H1 (cell line): ENCODE results near the gene SNHG17. TPM values are rescaled to one million over a fixed set of nuclear protein-coding genes. Genes with fewer than 3 reads are reported as not detected.

Source experiments
- CTCF ChIA-PET: fragments of 300-600 bp; sonication (Branson Sonifier 250); formaldehyde crosslinking; loops from one replicate; lab custom pipeline; 2021; ENCODE audit not compliant: partially characterized antibody; lab: Charles Lee
- POLR2A ChIA-PET: fragments of 300-600 bp; sonication (Branson Sonifier 250); formaldehyde crosslinking; loops from one replicate; lab custom pipeline; 2021; ENCODE audit warnings: inconsistent platforms; ENCODE audit not compliant: partially characterized antibody; lab: Charles Lee
- DNase-seq, 2 experiments: peaks; one replicate each; pipeline versions ENCODE4 v3.0.0 to v3.0.0-alpha.2; 2010 to 2022; ENCODE audit warnings: low spot score in 2 of 2, low read depth in 1 of 2, mixed read lengths in 1 of 2
- FAIRE-seq: peaks from 2 replicates; lab custom pipeline; 2011; peaks lifted over from hg19 to GRCh38; lab: Jason Lieb, UNC
- H2AFZ ChIP-seq: 2 replicates; pipeline ENCODE4 v1.8.1; 2012; ENCODE audit warnings: low read length, inconsistent platforms
- H2AK5ac ChIP-seq: 2 replicates; pipeline ENCODE4 v1.6.1; 2013; ENCODE audit warnings: low read depth, low read length
- H2BK120ac ChIP-seq: replicated peaks from 2 replicates; pipeline ENCODE3; 2013; ENCODE audit warnings: low read depth, low read length, inconsistent platforms
- H2BK12ac ChIP-seq: 2 replicates; pipeline ENCODE4 v1.6.1; 2013; ENCODE audit warnings: low read depth, low read length
- H2BK15ac ChIP-seq: 2 replicates; pipeline ENCODE4 v1.6.1; 2013; ENCODE audit warnings: low read length
- H2BK20ac ChIP-seq: 2 replicates; pipeline ENCODE4 v1.6.1; 2013; ENCODE audit warnings: low read length
- H2BK5ac ChIP-seq: 2 replicates; pipeline ENCODE4 v1.6.1; 2013; ENCODE audit warnings: low read depth, low read length
- H3K14ac ChIP-seq: 2 replicates; pipeline ENCODE4 v1.6.1; 2013; ENCODE audit warnings: inconsistent platforms; ENCODE audit not compliant: insufficient read length
- H3K18ac ChIP-seq: 2 replicates; pipeline ENCODE4 v1.6.1; 2013; ENCODE audit warnings: low read length; ENCODE audit errors: extremely low read depth
- H3K23ac ChIP-seq: 2 replicates; pipeline ENCODE4 v1.6.1; 2013; ENCODE audit warnings: inconsistent platforms; ENCODE audit not compliant: insufficient read length
- H3K23me2 ChIP-seq: 2 replicates; pipeline ENCODE4 v1.6.1; 2013; ENCODE audit warnings: low read depth, low read length
- H3K27ac ChIP-seq: 2 replicates; pipeline ENCODE4 v1.6.1; 2011; ENCODE audit warnings: low read depth, low read length, inconsistent platforms
- H3K27me3 ChIP-seq, 4 experiments: replicated peaks in 1 of 4; 1 replicate in 1 of 4; 2 replicates in 3 of 4; pipeline versions ENCODE4 v1.6.1 to v1.8.1; 2011 to 2013; ENCODE audit warnings: low read length in 3 of 4, mild to moderate bottlenecking in 3 of 4, inconsistent platforms in 2 of 4, mixed read lengths in 2 of 4, moderate library complexity in 1 of 4; ENCODE audit not compliant: control insufficient read depth in 3 of 4, insufficient read depth in 3 of 4; ENCODE audit errors: extremely low read depth in 1 of 4
- H3K36me3 ChIP-seq, 4 experiments: 2 replicates each; pipeline versions ENCODE4 v1.6.1 to v1.8.1; 2011 to 2013; ENCODE audit warnings: mild to moderate bottlenecking in 4 of 4, low read length in 3 of 4, moderate library complexity in 2 of 4, control low read depth in 1 of 4, inconsistent platforms in 1 of 4; ENCODE audit not compliant: insufficient read depth in 4 of 4, control insufficient read depth in 2 of 4
- H3K4ac ChIP-seq: replicated peaks from 2 replicates; pipeline ENCODE3; 2013; ENCODE audit warnings: low read length, low read depth, mixed read lengths, inconsistent platforms; ENCODE audit not compliant: insufficient read length
- H3K4me1 ChIP-seq, 4 experiments: replicated peaks in 1 of 4; 1 replicate in 1 of 4; 2 replicates in 3 of 4; pipeline versions ENCODE4 v1.6.1 to v1.8.1; 2011 to 2013; ENCODE audit warnings: low read length in 3 of 4, inconsistent platforms in 2 of 4, mixed read lengths in 1 of 4; ENCODE audit not compliant: insufficient read depth in 4 of 4, control insufficient read depth in 3 of 4
- H3K4me2 ChIP-seq, 2 experiments: 2 replicates each; pipeline versions ENCODE4 v1.6.1 to v1.8.1; 2011 to 2013; ENCODE audit warnings: low read depth in 2 of 2, low read length in 2 of 2, control low read depth in 1 of 2, inconsistent platforms in 1 of 2, mild to moderate bottlenecking in 1 of 2; ENCODE audit not compliant: insufficient read depth in 1 of 2
- H3K4me3 ChIP-seq, 4 experiments: fragments of 200-600, 300-600 bp in 1 of 4; sonication (generic), shearing (Covaris generic), sonication (Bioruptor Twin) in 1 of 4; 2 replicates each; pipeline versions ENCODE4 v1.5.1 to v1.8.1; 2011 to 2016; ENCODE audit warnings: low read length in 4 of 4, low read depth in 3 of 4, control low read depth in 2 of 4, inconsistent platforms in 2 of 4, mild to moderate bottlenecking in 2 of 4, mixed read lengths in 1 of 4, moderate library complexity in 1 of 4; ENCODE audit not compliant: insufficient read depth in 2 of 4; ENCODE audit errors: extremely low read depth in 1 of 4
- H3K56ac ChIP-seq: replicated peaks from 2 replicates; pipeline ENCODE3; 2013; ENCODE audit warnings: low read depth, mild to moderate bottlenecking, mixed read lengths, low read length, inconsistent platforms; ENCODE audit not compliant: insufficient read length
- H3K79me1 ChIP-seq: 2 replicates; pipeline ENCODE4 v1.6.1; 2013; ENCODE audit warnings: low read depth, low read length, control low read depth
- H3K79me2 ChIP-seq, 2 experiments: 2 replicates each; pipeline versions ENCODE4 v1.6.1 to v1.8.1; 2012 to 2013; ENCODE audit warnings: low read length in 2 of 2, mild to moderate bottlenecking in 2 of 2, inconsistent platforms in 1 of 2; ENCODE audit not compliant: insufficient read depth in 2 of 2, control insufficient read depth in 1 of 2
- H3K9ac ChIP-seq, 4 experiments: replicated peaks in 1 of 4; 1 replicate in 1 of 4; 2 replicates in 3 of 4; pipeline versions ENCODE4 v1.6.1 to v1.8.1; 2011 to 2013; ENCODE audit warnings: low read depth in 3 of 4, low read length in 3 of 4, control low read depth in 2 of 4, mild to moderate bottlenecking in 2 of 4, moderate library complexity in 2 of 4, inconsistent platforms in 1 of 4; ENCODE audit errors: extremely low read depth in 1 of 4
- H3K9me3 ChIP-seq, 2 experiments: 2 replicates each; pipeline versions ENCODE4 v1.6.1 to v1.8.1; 2012 to 2013; ENCODE audit warnings: mild to moderate bottlenecking in 2 of 2, moderate library complexity in 2 of 2, control low read depth in 1 of 2, inconsistent platforms in 1 of 2, low read depth in 1 of 2, low read length in 1 of 2, mixed read lengths in 1 of 2; ENCODE audit not compliant: insufficient read depth in 2 of 2
- H4K20me1 ChIP-seq, 2 experiments: replicated peaks in 1 of 2; 2 replicates each; pipeline versions ENCODE3 to v1.8.1; 2011 to 2013; ENCODE audit warnings: inconsistent platforms in 2 of 2, low read length in 2 of 2, mild to moderate bottlenecking in 1 of 2; ENCODE audit not compliant: insufficient read depth in 2 of 2, control insufficient read depth in 1 of 2
- H4K5ac ChIP-seq: 2 replicates; pipeline ENCODE4 v1.6.1; 2013; ENCODE audit warnings: low read length, low read depth, mixed read lengths, inconsistent platforms; ENCODE audit not compliant: insufficient read length
- H4K8ac ChIP-seq: 2 replicates; pipeline ENCODE4 v1.8.0; 2013; ENCODE audit warnings: mild to moderate bottlenecking, moderate library complexity, low read length, inconsistent platforms; ENCODE audit not compliant: insufficient read depth; ENCODE audit errors: extremely low read depth
- H4K91ac ChIP-seq: replicated peaks from 2 replicates; pipeline ENCODE3; 2013; ENCODE audit warnings: low read length, mixed read lengths, inconsistent platforms; ENCODE audit not compliant: insufficient read length
- ATF3 ChIP-seq: IDR thresholded peaks from 2 replicates; pipeline ENCODE4 v1.6.1; 2011; ENCODE audit warnings: low read depth, mild to moderate bottlenecking, low read length; ENCODE audit not compliant: insufficient read depth
- BRCA1 ChIP-seq: IDR thresholded peaks from 2 replicates; pipeline ENCODE4 v1.6.1; 2012; ENCODE audit warnings: low read depth, low read length, improper control_type of control experiment
- FOSL1 ChIP-seq: IDR thresholded peaks from 2 replicates; pipeline ENCODE4 v1.6.1; 2011; ENCODE audit warnings: mild to moderate bottlenecking, low read depth, low read length, moderate library complexity; ENCODE audit not compliant: insufficient read depth
- PHF8 ChIP-seq: fragments of 200-600 bp; sonication (generic); conservative IDR thresholded peaks from 2 replicates; pipeline ENCODE4 v1.7.1; 2012; ENCODE audit warnings: low read depth, mild to moderate bottlenecking, inconsistent platforms, low read length, moderate library complexity
- SIRT6 ChIP-seq: IDR thresholded peaks from one replicate; pipeline ENCODE4 v1.7.1; 2012; ENCODE audit warnings: low read length, inconsistent platforms
- TAF1 ChIP-seq: IDR thresholded peaks from 2 replicates; pipeline ENCODE4 v1.6.1; 2011; ENCODE audit warnings: mild to moderate bottlenecking, low read depth, low read length
- WGBS, 2 experiments: shearing (Covaris generic) in 1 of 2; methylation state at CpG; one replicate each; pipeline versions ENCODE4 v1.1.6 to v1.1.7; 2013 to 2015; ENCODE audit warnings: low lambda C conversion rate in 2 of 2, mixed read lengths in 2 of 2, inconsistent platforms in 1 of 2, low coverage in 1 of 2, missing lambda C conversion rate in 1 of 2; ENCODE audit not compliant: insufficient replicate concordance in 2 of 2, insufficient coverage in 1 of 2, insufficient read length in 1 of 2; ENCODE audit errors: extremely low coverage in 1 of 2, missing lambda C conversion rate in 1 of 2; 5-methylcytosine and 5-hydroxymethylcytosine counted together
- polyA plus RNA-seq, 7 experiments: library from polyadenylated mRNA; depleted of rRNA in 3 of 7; stranded (reverse) in 5 of 7; unstranded in 2 of 7; fragments of >200 nt in 5 of 7; fragments of 200-250 nt in 2 of 7; gene quantifications; 1 replicate in 5 of 7; 2 replicates in 1 of 7; 4 replicates in 1 of 7; pipeline versions ENCODE4 v1.2.1 to v1.2.3, GENCODE V29; 2011 to 2013; ENCODE audit warnings: missing spikeins in 2 of 7, mixed read lengths in 2 of 7
- total RNA-seq: library from RNA; stranded (reverse); fragmentation: NEBNext Ultra II Directional; extraction: Animal tissue kit (Norgen Biotek cat#: 25700); gene quantifications from 2 replicates; pipeline ENCODE4 v1.2.1, GENCODE V29; 2021
- TF ChIP-seq, protein P1 (sequence below): IDR thresholded peaks from 2 replicates; pipeline ENCODE4 v1.6.1; 2012; ENCODE audit warnings: inconsistent platforms

The SNHG17 gene
- total and polyA plus RNA-seq, 2 of the 8 experiments (the other 6 are each of a cell fraction or from before 2014, with no cell fraction given) = 59.4 to 59.8 TPM

GRCh38 chr20:38450412-38450975, 15.4 kb upstream of the SNHG17 start:
- H4K8ac ChIP-seq = no peak overlapping the region
- no peaks in the 10 kb centered on the region for H3K79me2 ChIP-seq
- H3K9ac ChIP-seq = no peak overlapping the region
- H2BK12ac ChIP-seq = no peak overlapping the region
- no peak overlapping the region for H4K91ac ChIP-seq
- no peak overlapping the region for H3K4me2 ChIP-seq
- no peak overlapping the region for H2BK5ac ChIP-seq
- no peak overlapping the region for H3K14ac ChIP-seq
- H2BK15ac ChIP-seq = no peak overlapping the region
- H2AK5ac ChIP-seq = no peak overlapping the region
- no peak overlapping the region for H2BK20ac ChIP-seq
- no peak overlapping the region for H3K56ac ChIP-seq
- no peaks in the 10 kb centered on the region for H3K27me3 ChIP-seq
- no peak overlapping the region for H2AFZ ChIP-seq
- peaks cover 3% of the 10 kb centered on the region; the same call in 1 of the 2 replicates for H3K79me1 ChIP-seq
- POLR2A ChIA-PET = interaction anchor here (1.0 to 15.7 kb wide), 3 partner anchors 19 to 24 kb away, joined by 3 to 285 read pairs (median 3); partner anchors contain the start of gene SNHG17
- H2BK120ac ChIP-seq = no peak overlapping the region
- CTCF ChIA-PET = interaction anchor here (0.8 to 5.3 kb wide), 2 partner anchors 21 to 113 kb away, joined by 4 to 60 read pairs; partner anchors contain the start of gene RALGAPB
- WGBS, 2 experiments = 98% methylated on average over 7 of the region's 7 CpGs; no CpG with 5 or more reads in 1 of the 2 experiments
- H3K23ac ChIP-seq = no peak overlapping the region
- no peak for FAIRE-seq
- no peak overlapping the region for H4K5ac ChIP-seq
- DNase-seq = no peak
- H4K20me1 ChIP-seq = no peaks in the 10 kb centered on the region
- H3K27ac ChIP-seq = no peak overlapping the region
- H3K4me3 ChIP-seq = no peak overlapping the region
- TF ChIP-seq FOSL1 (no peak), SIRT6 (no peak), BRCA1 (no peak), ATF3 (no peak), PHF8 (no peak), TAF1 (no peak)
- TF ChIP-seq, protein P1, sequence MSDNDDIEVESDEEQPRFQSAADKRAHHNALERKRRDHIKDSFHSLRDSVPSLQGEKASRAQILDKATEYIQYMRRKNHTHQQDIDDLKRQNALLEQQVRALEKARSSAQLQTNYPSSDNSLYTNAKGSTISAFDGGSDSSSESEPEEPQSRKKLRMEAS = no peak
- no peaks in the 10 kb centered on the region for H3K9me3 ChIP-seq
- peaks cover 0 to 5% (median 4%) of the 10 kb centered on the region in 4 experiments; a peak in 3 of 7 replicates for H3K4me1 ChIP-seq
- H3K36me3 ChIP-seq = peaks cover 0 to 15% (median 6%) of the 10 kb centered on the region in 4 experiments; a peak in 4 of 8 replicates
- H3K23me2 ChIP-seq = no peaks in the 10 kb centered on the region; the same call in 1 of the 2 replicates
- H3K4ac ChIP-seq = no peak overlapping the region
- H3K18ac ChIP-seq = no peak overlapping the region
